A673 (cell line): ENCODE results near the gene CFAP100.

Experiments used
- EZH2 ChIP-seq: fragments of 200-600 bp; sonication (generic); IDR thresholded peaks from 2 replicates; pipeline ENCODE4 v1.6.1; 2017; ENCODE audit warnings: borderline replicate concordance, low read depth, mild to moderate bottlenecking, mixed read lengths, antibody characterized with exemption, low read length; ENCODE audit not compliant: poor library complexity, severe bottlenecking
- TF ChIP-seq, protein P1 (sequence below): fragments of 300-800, 200-600 bp; sonication (generic); conservative IDR thresholded peaks from 2 replicates; pipeline ENCODE4 v1.5.1; 2017; ENCODE audit warnings: low read depth, mild to moderate bottlenecking, antibody characterized with exemption, low read length, moderate library complexity, mixed read lengths

DNA sequence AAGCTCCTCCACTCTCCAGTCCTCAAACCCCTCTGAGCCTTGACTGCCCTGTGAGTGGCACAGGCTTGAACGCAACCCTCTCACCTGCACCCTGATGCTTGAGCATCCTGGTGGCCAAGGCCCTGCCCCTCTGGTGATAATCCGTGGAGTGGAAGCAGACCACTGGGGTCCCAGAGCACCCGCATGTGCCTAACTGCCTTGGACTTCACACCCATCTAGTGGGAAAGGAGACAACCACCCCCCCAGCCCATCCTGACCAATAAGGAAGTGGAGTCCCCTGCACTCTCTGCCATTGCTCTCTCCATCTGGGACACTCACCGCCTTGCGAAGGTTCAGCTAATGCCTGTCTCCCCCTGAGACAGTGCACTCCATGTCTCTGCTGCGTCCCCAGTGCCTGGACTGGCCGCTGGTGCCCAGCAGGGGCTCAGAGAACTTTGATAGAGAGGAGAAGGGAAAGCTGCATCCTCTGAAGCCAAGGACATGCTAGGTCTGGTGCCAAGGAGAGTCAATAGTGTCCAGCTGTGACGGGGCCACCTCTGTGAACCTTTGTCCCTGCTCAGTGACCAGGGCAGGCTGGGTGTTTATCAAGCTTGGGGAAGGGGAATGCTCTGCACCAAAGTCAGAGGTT lies 40.9 kb upstream of the CFAP100 start:
- TF ChIP-seq, protein P1, sequence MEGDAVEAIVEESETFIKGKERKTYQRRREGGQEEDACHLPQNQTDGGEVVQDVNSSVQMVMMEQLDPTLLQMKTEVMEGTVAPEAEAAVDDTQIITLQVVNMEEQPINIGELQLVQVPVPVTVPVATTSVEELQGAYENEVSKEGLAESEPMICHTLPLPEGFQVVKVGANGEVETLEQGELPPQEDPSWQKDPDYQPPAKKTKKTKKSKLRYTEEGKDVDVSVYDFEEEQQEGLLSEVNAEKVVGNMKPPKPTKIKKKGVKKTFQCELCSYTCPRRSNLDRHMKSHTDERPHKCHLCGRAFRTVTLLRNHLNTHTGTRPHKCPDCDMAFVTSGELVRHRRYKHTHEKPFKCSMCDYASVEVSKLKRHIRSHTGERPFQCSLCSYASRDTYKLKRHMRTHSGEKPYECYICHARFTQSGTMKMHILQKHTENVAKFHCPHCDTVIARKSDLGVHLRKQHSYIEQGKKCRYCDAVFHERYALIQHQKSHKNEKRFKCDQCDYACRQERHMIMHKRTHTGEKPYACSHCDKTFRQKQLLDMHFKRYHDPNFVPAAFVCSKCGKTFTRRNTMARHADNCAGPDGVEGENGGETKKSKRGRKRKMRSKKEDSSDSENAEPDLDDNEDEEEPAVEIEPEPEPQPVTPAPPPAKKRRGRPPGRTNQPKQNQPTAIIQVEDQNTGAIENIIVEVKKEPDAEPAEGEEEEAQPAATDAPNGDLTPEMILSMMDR, result no peak
- no peak for TF ChIP-seq EZH2
